OCI-LY7 (cell line): ENCODE measurements around the gene CTNS.

Experiments used
- EZH2phosphoT487 ChIP-seq: fragments of 200-600 bp; sonication (generic); IDR thresholded peaks from 2 replicates; pipeline ENCODE4 v1.6.1; 2018; ENCODE audit warnings: low read depth, borderline replicate concordance, mild to moderate bottlenecking, mixed run types, antibody characterized with exemption, low read length, moderate library complexity, mixed read lengths
- TF ChIP-seq, protein P1 (sequence below): fragments of 200-600 bp; sonication (generic); conservative IDR thresholded peaks from 2 replicates; pipeline ENCODE4 v1.5.1; 2014; ENCODE audit warnings: mild to moderate bottlenecking, antibody characterized with exemption, low read length, moderate library complexity, mixed read lengths

DNA sequence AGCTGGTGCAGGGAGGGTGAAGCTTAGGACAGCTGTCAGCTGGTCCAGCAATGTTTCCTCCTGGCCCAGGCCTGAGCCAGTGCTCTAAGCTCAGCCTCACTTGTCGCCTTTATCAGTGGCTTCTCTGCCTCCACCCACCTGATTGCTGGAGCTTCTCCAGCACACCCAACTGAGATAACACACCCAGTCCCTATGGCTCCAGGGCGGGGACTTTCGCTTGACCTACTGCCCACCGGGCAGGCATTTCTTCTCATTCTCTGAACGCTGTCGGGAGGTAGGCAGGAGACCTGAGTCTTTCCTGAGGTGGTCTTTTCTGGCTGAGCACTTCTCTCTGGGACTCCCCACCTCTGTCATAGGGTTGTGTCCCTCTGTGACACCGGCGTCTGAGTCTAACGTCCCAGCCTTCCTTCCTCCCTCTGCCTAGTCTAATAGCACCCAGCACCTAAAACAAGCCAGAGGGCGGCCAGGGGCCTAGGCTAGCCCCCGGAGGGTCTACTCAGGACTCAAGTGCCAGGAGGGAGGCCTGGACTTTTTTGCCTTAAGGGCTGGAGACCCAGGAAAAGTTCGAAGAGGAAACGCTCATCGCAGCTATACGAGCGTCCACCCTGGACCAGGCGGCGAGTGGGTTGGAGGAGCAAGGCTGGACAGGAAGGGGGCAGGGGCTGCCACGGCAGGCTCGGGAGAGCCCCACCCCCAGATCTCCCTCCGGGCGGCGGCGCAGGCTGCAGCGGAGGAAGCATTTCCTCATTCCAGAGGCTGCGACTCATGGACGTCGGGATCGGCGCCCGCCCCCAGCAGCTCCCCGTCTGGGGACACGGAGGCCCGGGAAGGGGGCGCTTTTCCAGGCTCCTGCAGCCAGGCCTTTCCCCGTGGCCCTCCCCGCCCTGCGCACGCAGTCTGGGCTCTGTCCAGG, 31.1 kb downstream of the CTNS start:
- TF ChIP-seq, protein P1, sequence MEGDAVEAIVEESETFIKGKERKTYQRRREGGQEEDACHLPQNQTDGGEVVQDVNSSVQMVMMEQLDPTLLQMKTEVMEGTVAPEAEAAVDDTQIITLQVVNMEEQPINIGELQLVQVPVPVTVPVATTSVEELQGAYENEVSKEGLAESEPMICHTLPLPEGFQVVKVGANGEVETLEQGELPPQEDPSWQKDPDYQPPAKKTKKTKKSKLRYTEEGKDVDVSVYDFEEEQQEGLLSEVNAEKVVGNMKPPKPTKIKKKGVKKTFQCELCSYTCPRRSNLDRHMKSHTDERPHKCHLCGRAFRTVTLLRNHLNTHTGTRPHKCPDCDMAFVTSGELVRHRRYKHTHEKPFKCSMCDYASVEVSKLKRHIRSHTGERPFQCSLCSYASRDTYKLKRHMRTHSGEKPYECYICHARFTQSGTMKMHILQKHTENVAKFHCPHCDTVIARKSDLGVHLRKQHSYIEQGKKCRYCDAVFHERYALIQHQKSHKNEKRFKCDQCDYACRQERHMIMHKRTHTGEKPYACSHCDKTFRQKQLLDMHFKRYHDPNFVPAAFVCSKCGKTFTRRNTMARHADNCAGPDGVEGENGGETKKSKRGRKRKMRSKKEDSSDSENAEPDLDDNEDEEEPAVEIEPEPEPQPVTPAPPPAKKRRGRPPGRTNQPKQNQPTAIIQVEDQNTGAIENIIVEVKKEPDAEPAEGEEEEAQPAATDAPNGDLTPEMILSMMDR = no peak
- no peak for TF ChIP-seq EZH2phosphoT487
